SK-N-SH treated with all-trans-retinoic acid at 6 μM for 48 hours (cell line): ENCODE data around the gene MICA.
"Not testable (repeated sequence)": the region's sequence is repeated elsewhere in the genome, so short reads cannot be mapped to it uniquely, and the experiment has no call there.

Source experiments
- ATAC-seq: fragments of 200-7000 bp; cut with Tn5 transposase; 3 replicates; pipeline ENCODE4 v1.9.1; 2020; ENCODE audit warnings: mild to moderate bottlenecking, moderate library complexity
- ARNTL ChIP-seq: fragments of 450-650 bp; formaldehyde crosslinking; IDR thresholded peaks from 2 replicates; pipeline ENCODE4 v1.5.0; 2020; ENCODE audit warnings: low read depth, mild to moderate bottlenecking, moderate library complexity, borderline replicate concordance
- BACH2 ChIP-seq: fragments of 250-450 bp; sonication (Bioruptor Pico); IDR thresholded peaks from 2 replicates; pipeline ENCODE4 v1.9.0; 2021; ENCODE audit warnings: mild to moderate bottlenecking, borderline replicate concordance
- CREB5 ChIP-seq: fragments of 250-450 bp; sonication (Bioruptor Pico); IDR thresholded peaks from 2 replicates; pipeline ENCODE4 v1.5.1; 2020; ENCODE audit warnings: low read depth, mild to moderate bottlenecking, moderate library complexity
- CSDC2 ChIP-seq: fragments of 250-450 bp; sonication (Bioruptor Pico); IDR thresholded peaks from 2 replicates; pipeline ENCODE4 v1.5.0; 2020; ENCODE audit warnings: mild to moderate bottlenecking, moderate library complexity
- ESRRG ChIP-seq: fragments of 250-450 bp; sonication (Bioruptor Pico); IDR thresholded peaks from 2 replicates; pipeline ENCODE4 v1.6.1; 2021; ENCODE audit warnings: mild to moderate bottlenecking
- GLIS3 ChIP-seq: fragments of 250-450 bp; sonication (Bioruptor Pico); IDR thresholded peaks from 2 replicates; pipeline ENCODE4 v1.5.0; 2020; ENCODE audit warnings: mild to moderate bottlenecking, moderate library complexity
- ISL1 ChIP-seq: fragments of 250-450 bp; sonication (Bioruptor Pico); IDR thresholded peaks from 2 replicates; pipeline ENCODE4 v2.1.2; 2022; ENCODE audit warnings: mild to moderate bottlenecking, moderate library complexity
- OSR1 ChIP-seq: fragments of 250-450 bp; sonication (Bioruptor Pico); IDR thresholded peaks from 2 replicates; pipeline ENCODE4 v1.8.0; 2022; ENCODE audit warnings: moderate library complexity, mild to moderate bottlenecking, inconsistent platforms
- PPARA ChIP-seq: fragments of 250-450 bp; sonication (Bioruptor Pico); IDR thresholded peaks from 2 replicates; pipeline ENCODE4 v1.5.0; 2020; ENCODE audit warnings: mild to moderate bottlenecking, borderline replicate concordance
- SNAI2 ChIP-seq: fragments of 250-450 bp; sonication (Bioruptor Pico); IDR thresholded peaks from 2 replicates; pipeline ENCODE4 v1.5.0; 2020; ENCODE audit warnings: mild to moderate bottlenecking, moderate library complexity
- TCF4 ChIP-seq: fragments of 250-450 bp; sonication (Bioruptor Pico); IDR thresholded peaks from 2 replicates; pipeline ENCODE4 v1.8.0; 2021; ENCODE audit warnings: mild to moderate bottlenecking, moderate library complexity, borderline replicate concordance
- TOX ChIP-seq: fragments of 250-450 bp; sonication (Bioruptor Pico); IDR thresholded peaks from 2 replicates; pipeline ENCODE4 v1.8.0; 2021; ENCODE audit warnings: mild to moderate bottlenecking, moderate library complexity, borderline replicate concordance
- TSHZ2 ChIP-seq: fragments of 250-450 bp; sonication (Bioruptor Pico); IDR thresholded peaks from 2 replicates; pipeline ENCODE4 v1.5.0; 2020; ENCODE audit warnings: mild to moderate bottlenecking, moderate library complexity
- ZC3H10 ChIP-seq: fragments of 250-450 bp; sonication (Bioruptor Pico); IDR thresholded peaks from 2 replicates; pipeline ENCODE4 v1.5.1; 2021; ENCODE audit warnings: mild to moderate bottlenecking, moderate library complexity
- ZFP3 ChIP-seq: fragments of 250-450 bp; sonication (Bioruptor Pico); IDR thresholded peaks from 2 replicates; pipeline ENCODE4 v1.5.0; 2020; ENCODE audit warnings: mild to moderate bottlenecking, moderate library complexity
- ZFP30 ChIP-seq: fragments of 450-650 bp; formaldehyde crosslinking; IDR thresholded peaks from 2 replicates; pipeline ENCODE4 v1.5.0; 2022; ENCODE audit warnings: mild to moderate bottlenecking, moderate library complexity
- ZNF565 ChIP-seq: fragments of 450-650 bp; formaldehyde crosslinking; conservative IDR thresholded peaks from 2 replicates; pipeline ENCODE4 v1.5.0; 2020; ENCODE audit warnings: low read depth, mild to moderate bottlenecking, moderate library complexity
- ZNF70 ChIP-seq: fragments of 450-650 bp; formaldehyde crosslinking; IDR thresholded peaks from 2 replicates; pipeline ENCODE4 v1.5.0; 2020; ENCODE audit warnings: mild to moderate bottlenecking, moderate library complexity
- TF ChIP-seq, protein P1 (sequence below): fragments of 250-450 bp; sonication (Bioruptor Pico); IDR thresholded peaks from 2 replicates; pipeline ENCODE4 v1.8.0; 2021; ENCODE audit warnings: low read depth, mild to moderate bottlenecking, moderate library complexity, borderline replicate concordance
- TF ChIP-seq, protein P2 (sequence below): fragments of 250-450 bp; sonication (Bioruptor Pico); IDR thresholded peaks from 2 replicates; pipeline ENCODE4 v1.5.1; 2021; ENCODE audit warnings: mild to moderate bottlenecking, moderate library complexity
- TF ChIP-seq, protein P3 (sequence below): fragments of 250-450 bp; sonication (Bioruptor Pico); IDR thresholded peaks from 2 replicates; pipeline ENCODE4 v1.8.0; 2020; ENCODE audit warnings: mild to moderate bottlenecking, moderate library complexity, borderline replicate concordance

Gene MICA

DNA sequence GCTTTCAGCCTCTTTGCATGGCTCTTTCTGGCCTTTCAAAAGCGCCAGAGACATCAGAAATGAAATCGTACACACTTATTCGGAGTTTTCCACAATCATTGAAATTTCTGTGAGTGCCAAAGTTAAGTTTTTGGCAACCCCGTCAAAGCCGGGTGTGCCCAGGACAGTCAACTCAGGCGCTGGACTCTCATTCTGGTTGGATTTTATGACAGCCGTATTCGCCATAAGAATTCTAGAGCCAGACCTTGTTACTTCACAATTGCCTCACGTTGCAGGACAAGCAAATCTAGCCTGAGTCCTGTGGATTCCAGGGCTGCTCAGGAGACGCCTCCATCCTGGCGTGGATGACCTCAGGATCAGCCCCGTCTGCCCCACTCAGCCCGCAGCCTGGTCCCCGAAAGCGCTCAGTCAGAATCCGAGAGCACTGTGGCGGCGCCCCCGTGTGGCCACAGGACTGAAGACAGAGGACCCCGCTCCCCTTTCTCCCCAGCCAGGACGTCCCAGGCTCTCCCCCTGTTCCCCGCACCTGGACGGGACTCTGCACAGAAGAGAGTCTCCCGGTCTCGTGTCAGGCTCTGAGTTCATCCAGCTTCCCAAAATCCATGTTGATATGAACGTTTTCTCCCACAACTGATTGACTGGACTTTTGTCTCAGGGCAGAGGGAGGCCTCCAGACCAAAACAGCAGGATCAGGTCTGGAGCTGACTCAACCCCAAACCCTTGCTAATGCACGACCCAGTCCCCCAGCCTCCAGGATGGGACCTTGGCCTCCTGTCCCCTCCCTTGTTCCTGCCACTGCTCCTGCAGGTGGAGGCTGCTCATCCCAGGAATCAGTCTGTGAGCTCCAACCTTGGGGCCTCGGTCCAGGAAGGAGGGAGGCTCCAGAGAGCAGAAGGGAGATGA lies 38.2 kb downstream of the MICA start:
- peak; percentile 98 for ATAC-seq

DNA sequence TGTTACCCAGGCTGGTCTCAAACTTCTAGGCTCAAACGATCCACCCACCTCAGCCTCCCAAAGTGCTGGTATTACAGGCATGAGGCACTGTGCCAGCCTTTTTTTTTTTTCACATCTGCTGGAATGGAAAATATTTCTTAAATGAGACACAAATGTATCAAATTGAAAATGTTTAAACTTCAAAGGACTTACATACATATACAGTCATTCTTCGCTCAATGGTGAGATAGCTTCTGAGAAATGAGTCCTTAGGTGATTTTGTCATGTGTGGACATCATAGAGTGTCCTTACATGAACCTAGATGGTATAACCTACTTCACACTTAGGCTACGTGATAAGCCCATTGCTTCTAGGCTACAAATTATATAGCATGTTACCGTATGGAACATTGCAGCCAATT lies 43.1 kb downstream of the MICA start:
- ATAC-seq: no peak
- TF ChIP-seq, protein P1, sequence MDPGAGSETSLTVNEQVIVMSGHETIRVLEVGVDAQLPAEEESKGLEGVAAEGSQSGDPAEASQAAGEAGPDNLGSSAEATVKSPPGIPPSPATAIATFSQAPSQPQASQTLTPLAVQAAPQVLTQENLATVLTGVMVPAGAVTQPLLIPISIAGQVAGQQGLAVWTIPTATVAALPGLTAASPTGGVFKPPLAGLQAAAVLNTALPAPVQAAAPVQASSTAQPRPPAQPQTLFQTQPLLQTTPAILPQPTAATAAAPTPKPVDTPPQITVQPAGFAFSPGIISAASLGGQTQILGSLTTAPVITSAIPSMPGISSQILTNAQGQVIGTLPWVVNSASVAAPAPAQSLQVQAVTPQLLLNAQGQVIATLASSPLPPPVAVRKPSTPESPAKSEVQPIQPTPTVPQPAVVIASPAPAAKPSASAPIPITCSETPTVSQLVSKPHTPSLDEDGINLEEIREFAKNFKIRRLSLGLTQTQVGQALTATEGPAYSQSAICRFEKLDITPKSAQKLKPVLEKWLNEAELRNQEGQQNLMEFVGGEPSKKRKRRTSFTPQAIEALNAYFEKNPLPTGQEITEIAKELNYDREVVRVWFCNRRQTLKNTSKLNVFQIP: no peak
- TF ChIP-seq CSDC2 (CRISPR knock-in tag) (no peak), ZNF565 (CRISPR knock-in tag) (no peak)
- TF ChIP-seq, all 23 proteins: peak for 0

More for the DNA sequence above, 38.2 kb downstream of the MICA start:
- TF ChIP-seq ISL1 (CRISPR knock-in tag): no peak
- TF ChIP-seq, protein P2, sequence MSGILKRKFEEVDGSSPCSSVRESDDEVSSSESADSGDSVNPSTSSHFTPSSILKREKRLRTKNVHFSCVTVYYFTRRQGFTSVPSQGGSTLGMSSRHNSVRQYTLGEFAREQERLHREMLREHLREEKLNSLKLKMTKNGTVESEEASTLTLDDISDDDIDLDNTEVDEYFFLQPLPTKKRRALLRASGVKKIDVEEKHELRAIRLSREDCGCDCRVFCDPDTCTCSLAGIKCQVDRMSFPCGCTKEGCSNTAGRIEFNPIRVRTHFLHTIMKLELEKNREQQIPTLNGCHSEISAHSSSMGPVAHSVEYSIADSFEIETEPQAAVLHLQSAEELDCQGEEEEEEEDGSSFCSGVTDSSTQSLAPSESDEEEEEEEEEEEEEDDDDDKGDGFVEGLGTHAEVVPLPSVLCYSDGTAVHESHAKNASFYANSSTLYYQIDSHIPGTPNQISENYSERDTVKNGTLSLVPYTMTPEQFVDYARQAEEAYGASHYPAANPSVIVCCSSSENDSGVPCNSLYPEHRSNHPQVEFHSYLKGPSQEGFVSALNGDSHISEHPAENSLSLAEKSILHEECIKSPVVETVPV (CRISPR knock-in tag): no peak

DNA sequence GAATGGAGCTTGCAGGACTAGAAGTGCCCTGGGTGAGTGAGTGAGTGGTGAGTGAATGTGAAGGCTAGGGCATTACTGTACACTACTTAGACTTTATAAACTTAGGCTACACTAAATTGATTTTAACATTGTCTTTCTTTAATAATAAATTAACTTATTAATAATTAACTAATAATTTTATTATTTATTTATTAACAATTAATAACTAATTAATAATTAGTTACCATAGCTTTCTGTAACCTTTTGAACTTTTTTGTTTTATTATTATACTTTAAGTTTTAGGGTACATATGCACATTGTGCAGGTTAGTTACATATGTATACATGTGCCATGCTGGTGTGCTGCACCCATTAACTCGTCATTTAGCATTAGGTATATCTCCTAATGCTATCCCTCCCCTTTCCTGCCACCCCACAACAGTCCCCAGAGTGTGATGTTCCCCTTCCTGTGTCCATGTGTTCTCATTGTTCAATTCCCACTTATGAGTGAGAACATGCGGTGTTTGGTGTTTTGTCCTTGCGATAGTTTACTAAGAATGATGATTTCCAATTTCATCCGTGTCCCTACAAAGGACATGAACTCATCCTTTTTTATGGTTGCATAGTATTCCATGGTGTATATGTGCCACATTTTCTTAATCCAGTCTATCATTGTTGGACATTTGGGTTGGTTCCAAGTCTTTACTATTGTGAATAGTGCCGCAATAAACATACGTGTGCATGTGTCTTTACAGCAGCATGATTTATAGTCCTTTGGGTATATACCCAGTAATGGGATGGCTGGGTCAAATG lies 43.8 kb downstream of the MICA start:
- ATAC-seq: not testable (repeated sequence)

DNA sequence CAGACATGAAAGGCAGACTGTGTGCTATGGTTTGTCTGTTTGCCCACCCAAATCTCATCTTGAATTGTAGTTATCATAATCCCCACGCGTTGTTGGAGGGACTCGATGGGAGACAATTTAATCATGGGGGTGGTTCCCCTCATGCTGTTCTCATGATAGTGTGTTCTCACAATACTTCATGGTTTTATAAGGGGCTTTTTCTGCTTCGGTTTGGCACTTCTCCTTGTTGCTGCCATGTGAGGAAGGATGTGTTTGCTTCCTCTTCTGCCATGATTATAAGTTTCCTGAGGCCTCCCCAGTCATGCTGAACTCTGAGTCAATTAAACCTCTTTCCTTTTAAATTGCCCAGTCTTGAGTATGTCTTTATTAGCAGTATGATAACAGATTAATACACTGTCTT lies 47.4 kb downstream of the MICA start:
- no peak for TF ChIP-seq TCF4 (CRISPR knock-in tag)
- no peak for TF ChIP-seq ZC3H10 (CRISPR knock-in tag)
- TF ChIP-seq ISL1 (CRISPR knock-in tag): no peak
- TF ChIP-seq OSR1 (CRISPR knock-in tag): no peak
- no peak for TF ChIP-seq CSDC2 (CRISPR knock-in tag)
- no peak for TF ChIP-seq ARNTL
- TF ChIP-seq GLIS3 (CRISPR knock-in tag): no peak
- no peak for TF ChIP-seq TSHZ2 (CRISPR knock-in tag)
- TF ChIP-seq ZNF70 (CRISPR knock-in tag): no peak
- TF ChIP-seq, all 23 proteins: peak for 0
- ATAC-seq: no peak

GRCh38 chr6:31452859-31453258 lies 49.5 kb downstream of the MICA start:
- ATAC-seq: no peak
- TF ChIP-seq TCF4 (CRISPR knock-in tag): no peak
- TF ChIP-seq, protein P1: no peak
- no peak for TF ChIP-seq ZC3H10 (CRISPR knock-in tag)
- no peak for TF ChIP-seq SNAI2 (CRISPR knock-in tag)
- no peak for TF ChIP-seq ARNTL
- no peak for TF ChIP-seq BACH2
- TF ChIP-seq ISL1 (CRISPR knock-in tag): no peak
- TF ChIP-seq ZNF70 (CRISPR knock-in tag): no peak
- TF ChIP-seq PPARA (CRISPR knock-in tag): no peak
- TF ChIP-seq ZFP3 (CRISPR knock-in tag): no peak
- TF ChIP-seq, protein P3, sequence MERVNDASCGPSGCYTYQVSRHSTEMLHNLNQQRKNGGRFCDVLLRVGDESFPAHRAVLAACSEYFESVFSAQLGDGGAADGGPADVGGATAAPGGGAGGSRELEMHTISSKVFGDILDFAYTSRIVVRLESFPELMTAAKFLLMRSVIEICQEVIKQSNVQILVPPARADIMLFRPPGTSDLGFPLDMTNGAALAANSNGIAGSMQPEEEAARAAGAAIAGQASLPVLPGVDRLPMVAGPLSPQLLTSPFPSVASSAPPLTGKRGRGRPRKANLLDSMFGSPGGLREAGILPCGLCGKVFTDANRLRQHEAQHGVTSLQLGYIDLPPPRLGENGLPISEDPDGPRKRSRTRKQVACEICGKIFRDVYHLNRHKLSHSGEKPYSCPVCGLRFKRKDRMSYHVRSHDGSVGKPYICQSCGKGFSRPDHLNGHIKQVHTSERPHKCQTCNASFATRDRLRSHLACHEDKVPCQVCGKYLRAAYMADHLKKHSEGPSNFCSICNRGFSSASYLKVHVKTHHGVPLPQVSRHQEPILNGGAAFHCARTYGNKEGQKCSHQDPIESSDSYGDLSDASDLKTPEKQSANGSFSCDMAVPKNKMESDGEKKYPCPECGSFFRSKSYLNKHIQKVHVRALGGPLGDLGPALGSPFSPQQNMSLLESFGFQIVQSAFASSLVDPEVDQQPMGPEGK (CRISPR knock-in tag): no peak
- no peak for TF ChIP-seq CSDC2 (CRISPR knock-in tag)
- no peak for TF ChIP-seq ZFP30 (CRISPR knock-in tag)
- TF ChIP-seq TOX (CRISPR knock-in tag): no peak
- no peak for TF ChIP-seq OSR1 (CRISPR knock-in tag)
- no peak for TF ChIP-seq ESRRG (CRISPR knock-in tag)
- no peak for TF ChIP-seq CREB5 (CRISPR knock-in tag)
